ENCODE data around the gene SAFB2.

- TF ChIP-seq CTCF (IDR thresholded peaks at IDR 0.05) (no peak), EZH2 (IDR thresholded peaks at IDR 0.05) (no peak)
Observed at GRCh38 chr19:5664515-5664914, 41.9 kb upstream of the SAFB2 start.
